ENCODE data around the gene NAP1L4. TPM values are rescaled to one million over a fixed set of nuclear protein-coding genes. Genes with fewer than 3 reads are reported as not detected.

The NAP1L4 gene
- total and polyA plus RNA-seq, 2 of the 8 experiments (the other 6 are each of a cell fraction or from before 2014, with no cell fraction given): 75.8 to 194 TPM

DNA sequence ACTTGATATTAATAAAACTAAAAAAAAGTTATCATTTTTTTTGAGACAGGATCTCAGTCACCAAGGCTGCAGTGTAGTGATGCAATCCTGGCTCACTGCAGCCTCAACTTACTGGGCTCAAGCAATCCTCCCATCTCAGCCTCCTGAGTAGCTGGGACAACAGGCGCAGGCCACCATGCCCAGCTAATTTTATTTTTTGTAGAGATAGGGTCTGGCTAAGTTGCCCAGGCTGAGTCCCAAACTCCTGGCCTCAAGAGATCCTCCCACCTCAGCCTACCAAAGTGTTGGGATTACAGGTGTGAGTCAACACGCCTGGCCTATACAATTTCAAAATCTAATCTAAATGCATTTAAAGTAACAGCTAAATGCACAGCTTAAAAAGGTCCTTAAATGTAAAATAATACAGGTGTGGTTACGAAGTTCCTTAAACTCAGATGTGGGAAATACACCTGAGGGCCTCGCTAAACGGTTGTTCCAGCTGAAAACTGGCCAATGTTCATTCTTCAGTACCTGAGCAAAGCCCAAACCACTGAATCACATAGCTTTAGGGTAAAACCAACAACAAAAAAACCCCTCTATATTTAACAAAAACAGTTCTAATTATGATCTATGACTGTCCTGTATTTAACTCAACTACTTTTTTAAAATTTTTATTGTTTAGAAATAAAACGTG lies 11.8 kb downstream of the NAP1L4 start (continued):
- TF ChIP-seq, protein P1, sequence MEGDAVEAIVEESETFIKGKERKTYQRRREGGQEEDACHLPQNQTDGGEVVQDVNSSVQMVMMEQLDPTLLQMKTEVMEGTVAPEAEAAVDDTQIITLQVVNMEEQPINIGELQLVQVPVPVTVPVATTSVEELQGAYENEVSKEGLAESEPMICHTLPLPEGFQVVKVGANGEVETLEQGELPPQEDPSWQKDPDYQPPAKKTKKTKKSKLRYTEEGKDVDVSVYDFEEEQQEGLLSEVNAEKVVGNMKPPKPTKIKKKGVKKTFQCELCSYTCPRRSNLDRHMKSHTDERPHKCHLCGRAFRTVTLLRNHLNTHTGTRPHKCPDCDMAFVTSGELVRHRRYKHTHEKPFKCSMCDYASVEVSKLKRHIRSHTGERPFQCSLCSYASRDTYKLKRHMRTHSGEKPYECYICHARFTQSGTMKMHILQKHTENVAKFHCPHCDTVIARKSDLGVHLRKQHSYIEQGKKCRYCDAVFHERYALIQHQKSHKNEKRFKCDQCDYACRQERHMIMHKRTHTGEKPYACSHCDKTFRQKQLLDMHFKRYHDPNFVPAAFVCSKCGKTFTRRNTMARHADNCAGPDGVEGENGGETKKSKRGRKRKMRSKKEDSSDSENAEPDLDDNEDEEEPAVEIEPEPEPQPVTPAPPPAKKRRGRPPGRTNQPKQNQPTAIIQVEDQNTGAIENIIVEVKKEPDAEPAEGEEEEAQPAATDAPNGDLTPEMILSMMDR (IDR thresholded peaks at IDR 0.05; ENCODE audit: control extremely low read depth in 1 of 3, insufficient read depth in 1 of 3, low read depth in 1 of 3, low read length in 3 of 3): no peak
- TF ChIP-seq SP4 (IDR thresholded peaks at IDR 0.05; ENCODE audit: low read length) (no peak), EP300 (IDR thresholded peaks at IDR 0.05; ENCODE audit: borderline replicate concordance in 1 of 2, low read depth in 2 of 2, low read length in 2 of 2) (no peak), GTF2F1 (IDR thresholded peaks at IDR 0.05; ENCODE audit: borderline replicate concordance, low read depth, low read length) (no peak)

All from H1 (cell line).